ENCODE measurements around the gene MRPL54. TPM values are rescaled to one million over a fixed set of nuclear protein-coding genes. Genes with fewer than 3 reads are reported as not detected.
"Not testable (repeated sequence)": the region's sequence is repeated elsewhere in the genome, so short reads cannot be mapped to it uniquely, and the experiment has no call there.

Gene MRPL54
- total RNA-seq, 2 experiments from 2014 or later, result 78.4 to 81.3 TPM

DNA sequence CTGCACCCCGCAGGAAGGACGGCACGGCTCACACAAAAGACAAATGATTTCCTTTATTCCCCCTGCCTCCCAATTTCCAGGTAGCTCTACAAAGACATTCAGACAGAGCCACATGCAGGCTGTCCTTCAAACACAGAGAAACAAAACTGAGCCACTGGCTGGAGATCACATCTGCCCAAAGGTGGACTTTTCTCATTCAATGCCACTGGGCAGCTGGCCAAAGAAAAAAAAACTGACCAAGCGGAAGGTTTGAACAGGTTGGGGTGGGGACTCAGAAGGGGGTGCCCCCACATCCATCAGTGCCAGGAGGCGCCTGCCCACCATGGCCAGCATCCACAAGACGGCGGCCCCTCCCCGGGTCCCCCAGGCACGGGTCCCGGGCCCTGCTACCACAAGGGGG lies 41.5 kb downstream of the MRPL54 start:
- POLR2A ChIA-PET, result no interaction called here
- H3K27ac Mint-ChIP-seq, result no peak overlapping the region
- H3K27me3 Mint-ChIP-seq, result peaks cover 2% of the 10 kb centered on the region
- peaks cover 27% of the 10 kb centered on the region for H3K4me1 Mint-ChIP-seq
- CTCF ChIA-PET, result interaction anchor here (0.9 to 1.0 kb wide), 2 partner anchors 10 to 20 kb away, joined by 3 to 5 read pairs; no protein-coding TSS in a partner anchor
- peaks cover 7% of the 10 kb centered on the region for H3K9me3 Mint-ChIP-seq
- no peak for DNase-seq
- no peak overlapping the region for H3K4me3 Mint-ChIP-seq
- H3K36me3 Mint-ChIP-seq (ENCODE audit: low read depth), result no peaks in the 10 kb centered on the region

DNA sequence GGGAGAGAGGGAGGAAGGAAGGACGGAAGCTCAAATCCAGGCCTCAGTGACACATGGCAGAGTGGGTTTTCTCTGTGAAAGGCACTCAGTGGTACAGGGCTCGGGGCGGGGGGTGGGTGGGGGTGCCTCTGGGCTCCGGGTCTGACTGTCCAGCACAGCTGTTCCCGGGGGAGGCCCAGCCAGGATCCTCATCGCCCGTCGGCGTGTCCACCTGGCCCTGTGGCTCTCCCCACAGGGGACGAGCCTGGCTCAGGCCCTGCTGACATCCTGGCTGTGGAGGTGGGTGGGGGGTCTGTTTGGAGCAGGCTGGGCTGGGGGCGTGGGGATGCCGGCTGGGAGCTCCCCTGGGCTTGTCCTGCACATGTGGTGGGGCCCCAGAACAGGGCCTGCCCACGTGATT lies 41.9 kb downstream of the MRPL54 start:
- Mint-ChIP-seq H3K4me1 (peaks cover 23% of the 10 kb centered on the region), H3K4me3 (no peak overlapping the region), H3K27ac (no peak overlapping the region), H3K27me3 (peaks cover 2% of the 10 kb centered on the region), H3K36me3 (ENCODE audit: low read depth) (no peaks in the 10 kb centered on the region), H3K9me3 (peaks cover 7% of the 10 kb centered on the region)
- no peak for DNase-seq
- ChIA-PET POLR2A (no interaction called here), CTCF (interaction anchor here (0.9 to 1.0 kb wide), 2 partner anchors 10 to 21 kb away, joined by 3 to 5 read pairs; no protein-coding TSS in a partner anchor)

DNA sequence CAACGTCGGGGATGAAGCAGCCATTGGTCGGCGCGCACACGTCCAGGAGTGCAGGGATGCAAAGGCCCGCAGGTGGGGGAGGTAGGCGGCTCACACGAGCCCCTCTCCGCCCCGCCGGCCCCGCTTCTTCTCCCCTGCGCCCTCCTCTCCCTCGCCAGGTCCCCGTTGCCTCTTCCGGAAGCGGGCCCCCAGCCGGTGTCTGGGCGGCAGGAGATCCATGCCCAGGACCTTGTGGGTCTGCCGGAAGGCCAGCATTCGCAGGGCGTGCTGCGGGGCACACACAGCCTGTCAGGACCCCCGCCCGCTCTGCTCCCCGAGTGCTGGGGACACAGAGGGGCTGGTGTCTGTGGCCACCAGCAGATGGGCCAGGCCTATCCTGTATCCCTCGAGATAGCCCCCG lies 43.4 kb downstream of the MRPL54 start:
- no peak overlapping the region for H3K27ac Mint-ChIP-seq
- H3K4me1 Mint-ChIP-seq, result peaks cover 22% of the 10 kb centered on the region
- H3K27me3 Mint-ChIP-seq, result peaks cover 2% of the 10 kb centered on the region
- H3K36me3 Mint-ChIP-seq (ENCODE audit: low read depth), result no peaks in the 10 kb centered on the region
- DNase-seq, result no peak
- CTCF ChIA-PET, result no interaction called here
- H3K4me3 Mint-ChIP-seq, result no peak overlapping the region
- peaks cover 7% of the 10 kb centered on the region for H3K9me3 Mint-ChIP-seq
- POLR2A ChIA-PET, result no interaction called here

DNA sequence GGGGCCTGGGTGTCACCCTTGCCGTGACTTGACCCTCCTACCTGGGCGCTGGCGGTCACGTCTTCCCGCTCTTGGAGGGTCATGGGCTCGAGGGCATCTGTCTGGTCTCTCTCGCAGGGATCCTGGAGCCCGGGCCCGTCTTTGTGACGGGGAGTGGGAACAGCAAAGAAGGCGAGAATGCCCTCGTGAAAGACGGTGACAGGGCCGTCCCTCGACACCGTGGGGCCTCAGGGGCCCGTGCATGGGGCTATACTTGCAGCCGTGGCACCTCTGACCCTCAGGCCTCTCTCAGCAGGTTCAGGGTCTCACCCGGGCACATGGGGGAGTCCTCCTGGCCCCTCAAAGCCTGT lies 44.6 kb downstream of the MRPL54 start:
- ChIA-PET POLR2A (no interaction called here), CTCF (no interaction called here)
- no peaks in the 10 kb centered on the region for H3K27me3 Mint-ChIP-seq

DNA sequence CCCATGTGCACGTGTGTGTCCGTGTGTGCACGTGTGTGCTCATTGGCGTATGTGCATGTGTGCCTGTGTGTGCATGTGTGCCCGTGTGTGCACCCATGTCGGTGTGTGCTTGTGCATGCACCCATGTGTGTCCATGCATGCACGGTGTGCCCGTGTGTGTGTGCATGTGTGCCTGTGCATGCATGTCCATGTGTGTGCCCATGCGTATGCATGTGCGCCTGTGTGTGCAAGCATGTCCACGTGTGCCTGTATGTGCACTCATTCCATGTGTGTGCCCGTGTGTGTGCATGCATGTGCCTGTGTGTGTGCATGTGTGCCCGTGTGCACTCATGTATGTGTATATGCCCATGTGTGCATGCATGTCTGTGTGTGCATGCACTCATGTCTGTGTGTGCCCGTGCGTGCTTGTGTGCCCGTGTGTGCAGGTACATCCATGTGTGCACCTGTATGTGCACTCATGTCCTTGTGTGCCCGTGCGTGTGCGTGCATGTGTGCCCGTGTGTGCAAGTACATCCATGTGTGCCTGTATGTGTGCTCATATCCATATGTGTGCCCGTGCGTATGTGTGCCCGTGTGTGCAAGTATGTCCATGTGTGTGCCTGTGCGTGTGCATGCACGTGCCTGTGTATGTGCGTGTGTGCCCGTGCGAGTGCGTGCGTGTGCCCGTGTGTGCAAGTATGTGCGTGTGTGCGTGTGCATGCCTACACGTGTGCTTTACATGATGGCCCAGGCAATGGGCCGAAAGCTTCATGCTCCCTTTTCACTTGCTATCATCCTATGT lies 45.3 kb downstream of the MRPL54 start:
- H3K9me3 Mint-ChIP-seq, result peaks cover 7% of the 10 kb centered on the region

More for the DNA sequence above, 44.6 kb downstream of the MRPL54 start:
- Mint-ChIP-seq H3K36me3 (ENCODE audit: low read depth) (no peaks in the 10 kb centered on the region), H3K4me3 (no peak overlapping the region), H3K27ac (no peak overlapping the region), H3K9me3 (peaks cover 7% of the 10 kb centered on the region), H3K4me1 (peaks cover 14% of the 10 kb centered on the region)
- no peak for DNase-seq

DNA sequence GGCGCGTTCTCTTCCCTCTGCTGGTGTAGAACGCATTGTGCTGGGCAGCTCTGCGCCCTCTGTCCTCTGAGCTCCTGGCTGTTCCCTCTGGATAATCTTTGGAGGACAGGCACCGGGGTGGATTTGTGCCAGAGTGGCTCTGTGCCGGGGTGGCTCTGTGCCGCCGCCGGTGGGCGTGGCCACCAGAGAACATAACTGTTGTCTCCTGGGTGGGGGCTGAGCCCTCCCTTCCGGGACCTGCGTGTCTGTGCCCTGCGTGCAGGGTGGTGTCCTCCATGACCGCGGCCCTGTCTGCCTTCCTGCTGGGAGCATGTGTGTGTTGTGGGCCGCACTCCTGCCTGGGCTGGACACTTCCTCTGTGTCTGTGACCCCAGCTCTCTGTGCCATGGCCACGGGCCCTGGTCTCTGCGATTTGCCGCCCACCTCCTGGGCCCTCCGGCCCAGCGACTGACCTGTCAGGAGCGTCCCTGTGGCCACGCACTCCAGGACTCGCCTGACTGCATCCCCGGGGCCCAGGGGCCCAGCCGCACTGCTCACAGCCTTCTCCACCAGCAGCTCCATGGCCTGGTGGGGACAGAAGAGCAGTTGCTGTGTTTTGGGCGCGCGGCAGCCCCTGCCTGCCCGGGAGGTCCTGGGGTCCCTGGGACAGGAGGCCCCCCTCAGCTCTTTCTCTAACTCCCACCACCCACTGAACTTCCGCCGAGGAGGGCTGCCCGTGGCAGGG lies 46.1 kb downstream of the MRPL54 start:
- Mint-ChIP-seq H3K9me3 (peaks cover 7% of the 10 kb centered on the region), H3K27me3 (no peaks in the 10 kb centered on the region), H3K4me1 (peaks cover 24% of the 10 kb centered on the region), H3K4me3 (no peak overlapping the region), H3K36me3 (ENCODE audit: low read depth) (peaks cover 4% of the 10 kb centered on the region), H3K27ac (peak overlapping the region; percentile 80)
- no peak for DNase-seq
- CTCF ChIA-PET, result interaction anchor here (0.6 to 1.2 kb wide), 4 partner anchors 8 to 179 kb away, joined by 3 to 4 read pairs (median 4); no protein-coding TSS in a partner anchor
- POLR2A ChIA-PET, result no interaction called here

More for the DNA sequence above, 45.3 kb downstream of the MRPL54 start:
- Mint-ChIP-seq H3K4me1 (peaks cover 18% of the 10 kb centered on the region), H3K27me3 (no peaks in the 10 kb centered on the region), H3K4me3 (no peak overlapping the region), H3K36me3 (ENCODE audit: low read depth) (peaks cover 4% of the 10 kb centered on the region), H3K27ac (peak overlapping the region; percentile 80)
- ChIA-PET CTCF (interaction anchor here (1.2 kb wide), 1 partner anchor 14 kb away, joined by 4 read pairs; no protein-coding TSS in a partner anchor), POLR2A (no interaction called here)
- no peak for DNase-seq

DNA sequence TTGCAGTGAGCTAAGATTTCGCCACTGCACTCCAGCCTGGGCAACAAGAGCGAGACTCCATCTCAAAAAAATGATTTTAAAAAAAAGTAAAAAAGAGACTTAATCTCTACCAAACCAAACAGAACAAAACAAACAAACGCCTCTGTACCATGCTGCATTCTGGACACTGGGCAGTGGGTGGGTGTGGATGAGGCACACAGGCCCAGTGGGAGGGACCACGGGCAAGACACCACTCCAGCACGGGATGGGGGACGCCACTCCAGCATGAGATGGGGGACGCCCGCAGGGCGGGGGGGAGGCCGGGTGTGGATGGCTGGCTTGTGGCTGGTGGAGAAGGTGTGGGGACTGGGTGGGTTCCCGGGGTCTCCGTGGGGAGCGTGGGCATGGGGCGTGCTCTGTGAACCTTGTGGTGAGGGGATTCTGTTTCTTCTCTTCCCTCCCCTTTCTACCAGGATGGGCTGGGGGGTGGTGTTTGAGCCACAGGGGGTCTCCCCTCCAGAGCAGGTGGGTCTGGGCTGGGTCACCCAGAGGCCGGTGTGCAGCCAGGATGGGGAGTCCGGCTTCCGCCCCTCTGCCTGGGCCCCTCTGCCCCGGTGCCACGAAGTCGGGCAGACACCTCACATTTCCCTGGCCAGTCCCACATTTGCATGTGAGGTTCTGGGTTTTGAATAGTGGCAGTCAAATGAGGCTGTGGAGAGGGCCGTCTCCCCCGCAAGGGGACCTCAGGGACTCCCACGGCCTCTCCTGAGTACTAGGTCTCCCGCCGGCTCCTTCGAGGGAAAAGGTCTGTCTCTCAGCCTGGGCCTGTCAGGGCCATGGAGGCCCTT lies 47.6 kb downstream of the MRPL54 start:
- no peaks in the 10 kb centered on the region for H3K27me3 Mint-ChIP-seq
- H3K36me3 Mint-ChIP-seq (ENCODE audit: low read depth), result peaks cover 4% of the 10 kb centered on the region
- DNase-seq, result no peak
- POLR2A ChIA-PET, result no interaction called here
- CTCF ChIA-PET, result interaction anchor here (1.2 to 1.8 kb wide), 2 partner anchors 10 to 48 kb away, joined by 4 read pairs; partner anchors contain the start of gene MRPL54
- peak overlapping the region; percentile 13 for H3K27ac Mint-ChIP-seq
- no peak overlapping the region for H3K4me3 Mint-ChIP-seq
- peaks cover 7% of the 10 kb centered on the region for H3K9me3 Mint-ChIP-seq
- peaks cover 34% of the 10 kb centered on the region for H3K4me1 Mint-ChIP-seq

DNA sequence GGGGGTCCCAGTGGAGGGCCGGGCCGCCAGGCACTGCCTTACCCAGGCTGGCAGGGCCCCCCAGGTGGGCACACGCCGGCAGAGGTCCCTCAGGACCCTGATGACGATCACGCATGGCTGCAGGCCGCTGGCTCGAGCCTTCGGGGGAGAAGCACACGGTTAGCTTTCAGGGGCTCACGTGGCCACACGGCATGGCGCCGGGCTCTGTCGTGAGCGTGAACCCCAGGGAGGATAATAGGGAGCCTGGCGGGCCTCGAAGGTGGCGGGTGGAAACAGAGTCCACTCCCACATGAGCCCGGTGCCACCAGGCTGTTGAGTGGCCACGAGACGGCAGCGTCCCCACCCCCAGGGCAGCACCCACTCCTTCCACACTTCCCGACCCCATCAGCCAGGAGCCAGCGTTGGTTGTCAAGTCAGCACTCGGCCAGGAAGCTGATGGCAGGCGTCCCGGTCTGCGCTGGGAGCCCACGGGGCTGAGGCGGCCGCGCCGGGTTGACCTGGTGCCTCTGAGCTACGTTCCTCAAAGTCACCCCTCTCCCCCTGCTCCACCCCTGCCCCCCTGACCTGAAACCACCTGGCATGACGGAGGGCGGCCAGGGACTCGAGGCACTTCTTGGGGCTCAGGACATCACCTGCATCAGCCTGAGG lies 48.4 kb downstream of the MRPL54 start:
- Mint-ChIP-seq H3K27ac (no peak overlapping the region), H3K36me3 (ENCODE audit: low read depth) (peaks cover 4% of the 10 kb centered on the region), H3K9me3 (peaks cover 7% of the 10 kb centered on the region), H3K27me3 (no peaks in the 10 kb centered on the region), H3K4me3 (no peak overlapping the region), H3K4me1 (peaks cover 32% of the 10 kb centered on the region)
- POLR2A ChIA-PET, result no interaction called here
- CTCF ChIA-PET, result interaction anchor here (1.8 kb wide), 1 partner anchor 48 kb away, joined by 4 read pairs; the partner anchor contains the start of gene MRPL54
- DNase-seq, result no peak

DNA sequence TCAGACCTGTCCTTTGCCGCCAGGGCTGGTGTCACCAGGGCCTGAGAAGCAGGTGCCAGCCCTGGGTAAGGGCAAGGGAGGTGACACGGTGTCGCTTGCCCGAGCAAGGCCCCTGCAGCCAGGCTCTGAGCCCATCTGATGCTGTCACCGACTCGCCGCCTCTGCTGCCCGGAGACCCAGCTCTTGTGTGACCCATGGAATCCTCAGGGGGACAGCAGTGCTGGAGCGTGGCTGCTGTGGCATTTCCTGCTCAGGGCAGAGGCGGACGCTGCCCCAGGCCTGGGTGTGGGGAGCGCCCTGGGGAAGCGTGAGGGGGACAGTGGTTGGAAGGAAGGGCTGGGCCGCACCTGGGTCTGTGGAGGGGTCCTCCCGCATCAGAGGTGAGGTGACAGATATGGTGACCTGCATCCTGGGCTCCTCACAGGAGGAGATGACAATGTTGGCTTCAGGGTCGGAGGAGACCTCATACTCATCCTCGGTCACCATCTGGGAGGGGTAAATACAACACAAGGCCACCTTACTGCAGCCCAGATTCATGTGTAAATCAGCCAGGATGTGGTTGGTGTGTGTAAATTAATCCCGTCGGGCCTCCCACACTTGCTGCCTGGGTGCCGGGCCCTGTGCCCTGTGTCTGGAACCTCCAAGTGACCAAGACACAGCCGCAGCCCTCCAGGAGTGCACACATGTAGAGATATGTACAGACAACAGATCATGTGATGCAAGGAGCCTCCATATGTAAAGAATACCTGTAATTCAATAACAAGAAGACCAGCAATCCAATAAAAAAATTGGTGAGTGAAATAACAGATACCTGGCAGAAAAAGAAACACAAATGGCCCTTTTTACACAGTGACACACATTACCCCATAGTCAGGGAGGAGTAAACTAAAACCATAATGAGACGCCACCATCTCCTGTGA lies 51.3 kb downstream of the MRPL54 start:
- H3K4me3 Mint-ChIP-seq, result peak overlapping the region; percentile 51

DNA sequence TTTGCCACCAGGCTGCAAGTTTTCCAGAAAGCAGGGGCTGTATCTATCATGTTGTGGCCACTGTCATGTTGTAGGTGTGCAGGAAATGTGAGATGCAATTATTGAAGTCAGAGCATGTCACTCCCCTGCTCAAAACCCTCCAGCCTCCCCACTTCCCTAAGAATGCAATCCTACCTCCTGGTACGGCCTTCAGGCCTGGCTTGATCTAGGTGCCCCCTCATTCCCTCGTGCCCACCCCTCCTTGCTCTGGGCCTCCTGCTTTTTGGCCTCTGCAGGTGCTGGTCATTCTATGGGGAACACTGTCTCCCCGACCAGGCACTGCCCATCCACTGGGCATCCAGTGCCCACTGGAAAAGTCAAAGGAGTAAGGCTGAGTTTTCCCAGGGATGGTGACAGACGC lies 52.2 kb downstream of the MRPL54 start:
- Mint-ChIP-seq H3K4me1 (peaks cover 42% of the 10 kb centered on the region), H3K9me3 (no peaks in the 10 kb centered on the region), H3K27ac (peak overlapping the region; percentile 96), H3K27me3 (no peaks in the 10 kb centered on the region), H3K36me3 (ENCODE audit: low read depth) (peaks cover 4% of the 10 kb centered on the region), H3K4me3 (no peak overlapping the region)
- no peak for DNase-seq
- ChIA-PET CTCF (interaction anchor here (0.6 kb wide), 1 partner anchor 158 kb away, joined by 3 read pairs; no protein-coding TSS in a partner anchor), POLR2A (no interaction called here)

More for the DNA sequence above, 51.3 kb downstream of the MRPL54 start:
- ChIA-PET CTCF (interaction anchor here (0.6 to 2.5 kb wide), 3 partner anchors 8 to 159 kb away, joined by 3 to 20 read pairs (median 4); no protein-coding TSS in a partner anchor), POLR2A (no interaction called here)
- H3K36me3 Mint-ChIP-seq (ENCODE audit: low read depth), result peaks cover 4% of the 10 kb centered on the region
- peaks cover 42% of the 10 kb centered on the region for H3K4me1 Mint-ChIP-seq
- H3K27me3 Mint-ChIP-seq, result no peaks in the 10 kb centered on the region
- no peaks in the 10 kb centered on the region for H3K9me3 Mint-ChIP-seq
- DNase-seq, result peak; percentile 21
- H3K27ac Mint-ChIP-seq, result peak overlapping the region; percentile 96

DNA sequence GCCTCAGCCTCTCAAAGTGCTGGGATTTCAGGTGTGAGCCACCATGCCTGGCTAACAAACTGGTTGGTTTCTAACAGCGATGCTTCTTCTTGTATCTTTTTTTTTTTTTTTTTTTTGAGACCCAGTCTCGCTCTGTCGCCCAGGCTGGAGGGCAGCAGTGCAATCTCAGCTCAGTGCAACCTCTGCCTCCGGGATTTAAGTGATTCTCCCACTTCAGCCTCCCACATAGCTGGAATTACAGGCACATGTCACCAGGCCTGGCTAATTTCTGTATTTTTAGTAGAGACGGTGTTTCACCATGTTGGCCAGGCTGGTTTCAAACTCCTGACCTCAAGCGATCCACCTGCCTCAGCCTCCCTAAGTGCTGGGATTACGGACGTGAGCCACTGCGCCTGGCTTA lies 53.7 kb downstream of the MRPL54 start:
- H3K4me3 Mint-ChIP-seq, result not testable (repeated sequence)

More for the DNA sequence above, 53.7 kb downstream of the MRPL54 start:
- H3K9me3 Mint-ChIP-seq; DNase-seq; H3K27ac Mint-ChIP-seq; H3K36me3 Mint-ChIP-seq (ENCODE audit: low read depth); H3K27me3 Mint-ChIP-seq; POLR2A ChIA-PET: not testable (repeated sequence)
- CTCF ChIA-PET, result interaction anchor here (0.7 kb wide), 1 partner anchor 115 kb away, joined by 3 read pairs; no protein-coding TSS in a partner anchor
- H3K4me1 Mint-ChIP-seq, result peaks cover 41% of the 10 kb centered on the region
